Stimulated activated CD8-positive, alpha-beta memory T cell treated with anti-CD3 and anti-CD28 coated beads, Interleukin-4, amount 100 ng/mL, for 1 hour (primary cell): ENCODE data around the gene RFPL1.
"Not testable (repeated sequence)": the region's sequence is repeated elsewhere in the genome, so short reads cannot be mapped to it uniquely, and the experiment has no call there.

Experiments used
- DNase-seq, 2 donors: peaks; one replicate each; pipeline ENCODE4 v3.0.0-alpha.2; 2020; ENCODE audit warnings: low read depth in 2 of 2, low spot score in 1 of 2

RFPL1 gene

DNA sequence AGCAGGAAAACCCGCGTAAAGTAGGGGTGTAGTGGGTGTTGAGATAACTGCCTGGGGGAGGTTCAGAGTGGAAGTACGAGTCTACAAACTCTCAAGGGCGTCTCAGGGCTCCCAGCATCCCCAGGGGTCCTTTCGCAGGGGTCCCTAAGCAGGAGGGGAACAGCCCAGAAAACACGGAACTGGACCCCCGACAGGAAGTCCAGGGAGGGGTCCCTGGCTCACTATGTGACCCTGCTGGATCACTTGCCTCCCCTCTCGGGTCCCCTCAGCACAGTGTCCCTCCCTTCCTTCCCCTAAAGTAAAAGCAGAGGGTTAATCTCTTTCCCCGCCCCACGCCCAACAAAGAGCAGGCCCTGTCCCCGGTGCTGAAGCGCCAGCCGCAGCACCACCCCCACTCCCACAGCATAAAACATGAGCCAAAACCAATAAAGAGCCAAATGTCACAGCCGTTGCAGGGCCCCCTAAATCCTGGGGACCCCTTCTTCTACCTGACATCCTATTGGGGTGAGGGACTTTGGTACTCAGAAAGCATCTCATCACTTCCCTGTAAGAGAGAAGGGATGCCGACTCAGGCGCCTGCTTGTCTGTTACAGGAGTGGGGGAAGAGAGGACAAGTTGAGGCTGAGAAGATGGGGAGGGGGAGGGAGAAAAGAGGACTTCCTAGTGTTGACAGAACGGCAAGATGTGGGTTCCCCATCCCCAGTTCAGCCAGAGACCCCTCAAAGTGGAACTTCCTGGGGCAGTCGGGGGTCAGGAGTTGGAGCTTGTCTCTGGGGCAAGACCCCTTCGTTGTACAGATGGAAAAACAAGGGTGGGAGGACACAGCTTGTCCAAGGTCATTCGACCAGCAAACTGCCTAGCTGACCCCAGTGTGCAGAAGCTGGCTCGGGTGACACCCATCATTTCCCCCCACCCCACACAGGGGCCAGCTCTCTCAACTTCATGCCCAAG, 40.2 kb downstream of the RFPL1 start:
- DNase-seq, result no peak

DNA sequence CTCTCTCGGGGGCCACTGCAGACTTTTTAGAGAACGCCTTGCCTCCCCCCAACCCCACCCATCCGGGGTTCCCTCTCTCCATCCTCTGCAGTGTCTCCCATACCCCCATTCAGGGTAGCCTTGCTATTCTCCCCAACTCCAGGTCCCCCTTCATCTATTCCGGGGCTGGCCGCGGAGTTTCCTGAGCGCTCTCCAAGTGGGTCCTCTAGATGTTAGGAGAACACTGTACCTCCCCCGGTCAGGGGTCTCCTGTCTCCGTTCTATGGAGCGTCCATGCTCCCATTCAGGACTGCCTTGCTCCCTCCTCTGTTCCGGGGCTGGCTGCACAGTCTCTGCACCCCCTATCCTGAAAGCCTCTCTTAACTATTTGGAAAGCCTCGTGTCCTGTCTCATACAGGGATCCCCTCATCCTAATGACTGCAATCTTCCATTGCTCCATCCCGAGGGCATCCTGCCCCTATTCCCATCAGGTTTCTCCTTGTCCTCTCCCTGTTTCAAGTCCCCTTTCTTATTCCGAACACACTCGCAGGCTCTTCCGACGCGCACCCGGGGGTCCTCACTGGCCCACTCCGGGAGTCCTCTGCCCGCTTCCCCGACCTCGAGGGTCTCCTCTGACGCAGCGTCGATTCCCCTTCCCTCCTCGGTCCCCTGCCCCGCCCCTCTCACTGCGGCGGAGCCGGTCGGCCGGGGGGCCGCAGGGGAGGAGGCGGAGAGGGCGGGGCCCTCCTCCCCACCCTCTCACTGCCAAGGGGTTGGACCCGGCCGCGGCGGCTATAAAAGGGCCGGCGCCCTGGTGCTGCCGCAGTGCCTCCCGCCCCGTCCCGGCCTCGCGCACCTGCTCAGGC, 41.3 kb downstream of the RFPL1 start, which contains the start of gene NEFH:
TSS of gene NEFH (plus strand) at position 802 of the 845 bp plus-strand sequence. CDS start 45 bp downstream, outside the sequence.
- no peak for DNase-seq

- DNase-seq, result no peak
Observed at GRCh38 chr22:29480262-29480511, 41.8 kb downstream of the RFPL1 start.

- no peak for DNase-seq
Observed at GRCh38 chr22:29480512-29481264, 42.3 kb downstream of the RFPL1 start.

DNA sequence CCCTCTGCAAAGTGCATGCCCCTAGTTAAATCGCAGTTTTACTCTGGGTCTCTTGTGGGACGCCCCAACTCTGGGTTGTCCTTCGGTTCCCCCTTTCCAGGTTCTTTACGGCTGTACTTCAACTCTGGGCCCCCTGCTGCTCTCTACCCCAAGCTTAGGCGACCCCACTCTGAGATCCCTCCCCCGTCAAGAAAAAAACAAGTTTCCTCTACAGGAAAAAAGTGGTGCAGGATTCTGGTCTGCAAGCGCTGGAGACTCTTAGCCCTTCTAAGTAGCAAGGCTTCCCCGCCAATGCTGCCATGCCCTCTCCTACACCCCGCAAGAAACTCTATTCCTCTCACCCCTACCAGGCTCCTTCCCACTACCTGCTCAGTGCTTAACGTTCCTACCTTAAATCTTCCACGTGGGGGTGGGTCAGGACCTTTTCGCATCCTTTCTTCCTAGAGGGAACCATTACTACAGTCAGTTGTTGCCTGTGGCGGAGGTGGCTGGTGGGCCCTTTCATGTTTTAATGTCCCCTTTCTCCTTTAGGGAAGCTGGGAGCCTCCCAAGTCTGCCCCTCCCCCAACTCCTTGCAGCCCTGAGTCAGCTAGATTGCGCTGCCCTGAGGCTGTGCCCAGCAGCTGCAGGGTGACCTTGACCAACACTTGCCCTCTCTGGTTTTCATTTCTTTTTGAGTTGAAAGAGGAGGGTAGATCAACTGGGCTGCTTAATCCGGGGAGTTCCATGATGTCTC, 43.0 kb downstream of the RFPL1 start:
- DNase-seq, result no peak

- no peak for DNase-seq
Observed at GRCh38 chr22:29482253-29482652, 43.9 kb downstream of the RFPL1 start.

DNA sequence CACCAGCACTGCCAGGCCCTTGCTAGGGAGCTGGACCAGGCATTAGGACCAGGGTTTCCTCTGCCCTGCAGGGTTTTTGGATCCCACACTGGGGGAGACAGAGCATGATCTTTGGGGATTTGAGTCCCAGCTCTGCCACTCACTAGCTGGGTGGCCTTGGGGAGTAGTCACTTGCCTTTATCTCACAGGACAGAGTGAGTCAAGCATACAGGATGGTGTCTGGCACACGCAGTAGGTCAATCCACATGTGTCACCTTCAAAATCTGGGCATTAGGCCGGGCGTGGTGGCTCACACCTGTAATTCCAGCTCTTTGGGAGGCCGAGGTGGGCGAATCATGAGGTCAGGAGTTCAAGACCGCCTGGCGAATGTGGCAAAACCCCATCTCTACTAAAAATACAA, 44.3 kb downstream of the RFPL1 start:
- DNase-seq, result no peak

DNA sequence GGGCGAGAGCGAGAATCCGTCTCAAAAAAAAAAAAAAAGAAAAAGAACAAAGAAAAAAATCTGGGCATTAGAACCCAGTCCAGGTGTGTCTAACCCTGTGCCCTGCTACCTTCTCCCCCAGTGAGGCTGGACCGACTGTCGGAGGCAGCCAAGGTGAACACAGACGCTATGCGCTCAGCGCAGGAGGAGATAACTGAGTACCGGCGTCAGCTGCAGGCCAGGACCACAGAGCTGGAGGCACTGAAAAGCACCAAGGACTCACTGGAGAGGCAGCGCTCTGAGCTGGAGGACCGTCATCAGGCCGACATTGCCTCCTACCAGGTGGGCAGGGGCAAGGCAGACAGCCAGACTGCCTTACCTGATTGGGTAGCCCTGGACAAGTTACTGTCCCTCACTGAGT, 44.9 kb downstream of the RFPL1 start:
- DNase-seq, result no peak

DNA sequence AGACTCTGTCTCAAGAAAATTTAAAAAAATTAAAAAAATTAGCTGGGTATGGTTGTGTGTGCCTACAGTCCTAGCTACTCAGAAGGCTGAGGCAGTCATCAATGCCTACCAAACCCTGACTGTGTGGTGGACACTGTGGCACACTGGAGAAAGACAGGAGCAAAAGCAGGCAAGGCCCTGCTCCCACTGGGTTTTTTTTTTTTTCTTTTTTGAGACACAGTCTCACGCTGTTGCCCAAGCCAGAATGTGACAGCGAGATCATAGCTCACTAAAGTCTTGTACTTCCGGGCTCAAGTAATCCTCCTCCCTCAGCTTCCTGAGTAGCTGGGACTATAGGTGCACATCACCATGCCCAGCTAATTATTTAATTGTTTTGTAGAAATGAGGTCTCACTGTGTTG, 46.3 kb downstream of the RFPL1 start:
- no peak for DNase-seq

- DNase-seq, result no peak
Observed at GRCh38 chr22:29485448-29485847, 47.1 kb downstream of the RFPL1 start.

DNA sequence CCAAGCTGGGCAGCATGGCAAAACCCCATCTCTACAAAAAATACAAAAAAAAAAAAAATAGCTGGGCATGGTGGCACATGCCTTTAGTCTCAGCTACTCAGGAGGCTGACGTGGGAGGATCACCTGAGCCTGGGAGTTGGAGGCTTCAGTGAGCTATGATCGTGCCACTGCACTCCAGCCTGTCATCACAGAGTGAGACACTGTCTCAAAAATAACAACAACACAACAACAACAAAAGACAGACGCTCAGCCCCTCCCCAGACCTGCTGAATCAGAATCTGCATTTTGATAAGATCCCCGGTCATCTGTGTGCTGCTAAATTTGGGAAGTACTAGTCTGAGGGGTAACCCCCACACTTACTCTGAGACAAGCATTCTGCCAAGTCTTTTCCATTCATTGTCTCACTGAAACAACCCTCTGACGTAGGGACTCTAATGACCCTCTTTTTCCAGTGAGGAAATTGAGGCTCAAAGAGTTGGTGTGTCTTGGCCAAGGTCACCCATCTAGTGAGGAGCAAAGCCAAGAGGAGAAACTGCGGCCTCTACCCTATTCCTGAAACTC, 49.1 kb downstream of the RFPL1 start:
- DNase-seq, result no peak

GRCh38 chr22:29489127-29489780, 50.9 kb downstream of the RFPL1 start:
- DNase-seq, result not testable (repeated sequence)

DNA sequence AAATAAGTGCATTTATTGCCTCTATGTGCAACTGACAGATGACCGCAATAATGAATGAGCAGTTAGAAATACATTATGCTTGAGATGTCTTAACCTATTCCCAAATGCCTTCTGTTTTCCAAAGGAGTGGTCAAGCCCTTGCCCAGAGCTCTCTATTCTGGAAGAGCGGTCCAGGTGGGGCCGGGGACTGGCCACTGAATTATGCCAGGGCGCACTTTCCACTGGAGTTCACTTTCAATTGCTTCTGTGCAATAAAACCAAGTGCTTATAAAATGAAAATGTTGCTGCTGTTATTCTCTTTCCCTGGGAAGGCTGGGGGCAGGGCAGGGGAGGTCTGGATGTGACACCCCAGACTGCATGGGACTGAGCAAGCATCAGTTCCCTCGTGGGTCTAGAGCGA, 52.6 kb downstream of the RFPL1 start:
- DNase-seq, result no peak
